Neural progenitor cell (in vitro differentiated cells): ENCODE measurements around the gene LHX1. TPM values are rescaled to one million over a fixed set of nuclear protein-coding genes. Genes with fewer than 3 reads are reported as not detected.

Experiments used
- DNase-seq: peaks from one replicate; pipeline ENCODE4 v3.0.0-alpha.2; 2016; ENCODE audit warnings: low spot score
- H2AFZ ChIP-seq: fragments of 200-600 bp; sonication (generic); replicated peaks from 2 replicates; pipeline ENCODE4 v1.6.1; 2016; ENCODE audit warnings: antibody characterized with exemption
- H3F3A ChIP-seq: fragments of 200-600 bp; sonication (generic); 2 replicates; pipeline ENCODE4 v1.6.1; 2016; ENCODE audit warnings: antibody characterized with exemption, low read depth
- H3K27ac ChIP-seq: fragments of 200-600 bp; sonication (generic); 2 replicates; pipeline ENCODE4 v1.5.1; 2016; ENCODE audit warnings: mild to moderate bottlenecking
- H3K27me3 ChIP-seq: fragments of 200-600 bp; sonication (generic); 2 replicates; pipeline ENCODE4 v1.6.1; 2016; ENCODE audit warnings: mild to moderate bottlenecking, moderate library complexity
- H3K36me3 ChIP-seq: fragments of 200-600 bp; sonication (generic); 2 replicates; pipeline ENCODE4 v1.5.1; 2016
- H3K4me1 ChIP-seq: fragments of 200-600 bp; sonication (generic); 2 replicates; pipeline ENCODE4 v1.6.1; 2016; ENCODE audit warnings: mixed run types
- H3K4me2 ChIP-seq: fragments of 200-600 bp; sonication (generic); 2 replicates; pipeline ENCODE4 v1.6.1; 2016
- H3K4me3 ChIP-seq: fragments of 200-600 bp; sonication (generic); 2 replicates; pipeline ENCODE4 v1.5.1; 2016
- H3K79me2 ChIP-seq: fragments of 200-600 bp; sonication (generic); 2 replicates; pipeline ENCODE4 v1.6.1; 2016; ENCODE audit warnings: low read depth
- H3K9ac ChIP-seq: fragments of 200-600 bp; sonication (generic); 2 replicates; pipeline ENCODE4 v1.6.1; 2016
- H3K9me3 ChIP-seq: fragments of 200-600 bp; sonication (generic); 2 replicates; pipeline ENCODE4 v1.5.1; 2016; ENCODE audit warnings: low read depth
- H4K20me1 ChIP-seq: fragments of 200-600 bp; sonication (generic); 2 replicates; pipeline ENCODE4 v1.6.1; 2016; ENCODE audit warnings: low read depth
- H3K27ac Mint-ChIP-seq: 3 replicates; pipeline ENCODE4 v1.8.0; 2021; ENCODE audit warnings: mixed read lengths
- H3K27me3 Mint-ChIP-seq: 2 replicates; pipeline ENCODE4 v1.8.0; 2022; ENCODE audit warnings: low read depth, mild to moderate bottlenecking, inconsistent platforms, moderate library complexity, mixed read lengths; ENCODE audit not compliant: insufficient read depth
- H3K36me3 Mint-ChIP-seq: 3 replicates; pipeline ENCODE4 v1.8.0; 2021; ENCODE audit warnings: mixed read lengths
- H3K4me1 Mint-ChIP-seq: 3 replicates; pipeline ENCODE4 v1.8.0; 2021; ENCODE audit warnings: mixed read lengths
- H3K4me3 Mint-ChIP-seq: 3 replicates; pipeline ENCODE4 v1.8.0; 2021; ENCODE audit warnings: mild to moderate bottlenecking, moderate library complexity, mixed read lengths
- H3K9me3 Mint-ChIP-seq: 3 replicates; pipeline ENCODE4 v1.8.0; 2020; ENCODE audit warnings: mixed read lengths
- CTCF ChIP-seq: fragments of 200-600 bp; sonication (generic); IDR thresholded peaks from 2 replicates; pipeline ENCODE4 v1.5.1; 2017; ENCODE audit warnings: antibody characterized with exemption, mild to moderate bottlenecking
- EZH2 ChIP-seq: fragments of 200-600 bp; sonication (generic); IDR thresholded peaks from 2 replicates; pipeline ENCODE4 v1.6.1; 2017; ENCODE audit warnings: antibody characterized with exemption, mild to moderate bottlenecking, moderate library complexity
- EZH2phosphoT487 ChIP-seq: fragments of 200-600 bp; sonication (generic); IDR thresholded peaks from 2 replicates; pipeline ENCODE4 v1.6.1; 2017; ENCODE audit warnings: antibody characterized with exemption
- total RNA-seq: library from RNA; depleted of rRNA; stranded (reverse); fragments of >200 nt; gene quantifications from 2 replicates; pipeline ENCODE4 v1.2.3, GENCODE V29; 2015; ENCODE audit warnings: low replicate concordance

LHX1 gene
- total RNA-seq, 1 donor from 2014 or later: not detected

- Histone ChIP-seq H3K9ac (no peak overlapping the region), H3K27me3 (no peaks in the 10 kb centered on the region), H3K4me2 (no peak overlapping the region), H3K4me1 (peaks cover 20% of the 10 kb centered on the region), H3K79me2 (peaks cover 26% of the 10 kb centered on the region), H3K27ac (no peak overlapping the region), H4K20me1 (no peaks in the 10 kb centered on the region), H3K36me3 (no peaks in the 10 kb centered on the region), H3F3A (peaks cover 5% of the 10 kb centered on the region), H3K9me3 (no peaks in the 10 kb centered on the region), H2AFZ (no peak overlapping the region), H3K4me3 (no peak overlapping the region)
- H3K4me1 Mint-ChIP-seq: peaks cover 14% of the 10 kb centered on the region
- no peak for DNase-seq
- H3K36me3 Mint-ChIP-seq: peaks cover 4% of the 10 kb centered on the region
- no peaks in the 10 kb centered on the region for H3K9me3 Mint-ChIP-seq
- peaks cover 2% of the 10 kb centered on the region for H3K27me3 Mint-ChIP-seq
- no peak overlapping the region for H3K27ac Mint-ChIP-seq
- TF ChIP-seq EZH2phosphoT487: no peak
- TF ChIP-seq CTCF: no peak
- no peak for TF ChIP-seq EZH2
- no peak overlapping the region for H3K4me3 Mint-ChIP-seq
These were observed 41.7 kb downstream of the LHX1 start for GRCh38 chr17:36978810-36979564.

GRCh38 chr17:36979565-36979941 is 42.3 kb downstream of the LHX1 start:
- Mint-ChIP-seq H3K4me1 (peaks cover 14% of the 10 kb centered on the region), H3K36me3 (peaks cover 4% of the 10 kb centered on the region), H3K27me3 (peaks cover 2% of the 10 kb centered on the region), H3K4me3 (no peak overlapping the region), H3K27ac (no peak overlapping the region), H3K9me3 (no peaks in the 10 kb centered on the region)
- Histone ChIP-seq H2AFZ (no peak overlapping the region), H3K27me3 (no peaks in the 10 kb centered on the region), H3K9ac (no peak overlapping the region), H3K4me3 (no peak overlapping the region), H3K4me1 (peaks cover 20% of the 10 kb centered on the region), H3K79me2 (peaks cover 22% of the 10 kb centered on the region), H3K36me3 (no peaks in the 10 kb centered on the region), H3K27ac (no peak overlapping the region), H4K20me1 (no peaks in the 10 kb centered on the region), H3K9me3 (no peaks in the 10 kb centered on the region), H3K4me2 (no peak overlapping the region), H3F3A (peaks cover 5% of the 10 kb centered on the region)
- DNase-seq: no peak
- TF ChIP-seq EZH2 (no peak), CTCF (no peak)

- no peak overlapping the region for H3K27ac ChIP-seq
- Mint-ChIP-seq H3K36me3 (peaks cover 4% of the 10 kb centered on the region), H3K27me3 (peaks cover 2% of the 10 kb centered on the region), H3K4me1 (peaks cover 14% of the 10 kb centered on the region), H3K4me3 (no peak overlapping the region), H3K27ac (no peak overlapping the region), H3K9me3 (no peaks in the 10 kb centered on the region)
- H3K27me3 ChIP-seq: no peaks in the 10 kb centered on the region
- no peak overlapping the region for H3K9ac ChIP-seq
- H3F3A ChIP-seq: peaks cover 2% of the 10 kb centered on the region
- H2AFZ ChIP-seq: no peak overlapping the region
- peak overlapping the region; percentile 19 for H3K4me2 ChIP-seq
- peaks cover 20% of the 10 kb centered on the region for H3K4me1 ChIP-seq
- no peak for TF ChIP-seq EZH2phosphoT487
- TF ChIP-seq CTCF: no peak
- TF ChIP-seq EZH2: no peak
- H3K36me3 ChIP-seq: no peaks in the 10 kb centered on the region
- H3K4me3 ChIP-seq: no peak overlapping the region
- DNase-seq: peak; percentile 19
- no peaks in the 10 kb centered on the region for H3K9me3 ChIP-seq
- no peaks in the 10 kb centered on the region for H4K20me1 ChIP-seq
- H3K79me2 ChIP-seq: peaks cover 22% of the 10 kb centered on the region
These were observed 43.0 kb downstream of the LHX1 start for GRCh38 chr17:36980280-36980761.
